ENCODE results near the gene MRPS27. TPM values are rescaled to one million over a fixed set of nuclear protein-coding genes. Genes with fewer than 3 reads are reported as not detected.

Gene MRPS27
- polyA plus RNA-seq, 1 experiment, result 98.3 TPM

GRCh38 chr5:72203251-72203845 lies 116.7 kb downstream of the MRPS27 start:
- Histone ChIP-seq H3K4me3 (ENCODE audit: low read depth, low read length) (no peak overlapping the region), H3K27me3 (ENCODE audit: control insufficient read depth, insufficient read depth, low read length) (no peaks in the 10 kb centered on the region), H3K9me3 (ENCODE audit: control insufficient read depth, insufficient read depth, low read length) (no peaks in the 10 kb centered on the region), H3K27ac (ENCODE audit: low read depth, low read length) (no peak overlapping the region)
- CTCF ChIA-PET, result interaction anchor here (1.0 kb wide), 1 partner anchor 77 kb away, joined by 3 read pairs; no protein-coding TSS in a partner anchor
- POLR2A ChIA-PET, result interaction anchor here (1.2 kb wide), 1 partner anchor 64 kb away, joined by 3 read pairs; no protein-coding TSS in a partner anchor
- TF ChIP-seq CTCF (IDR thresholded peaks at IDR 0.05; ENCODE audit: low read depth, low read length), result no peak
- no peak for DNase-seq (ENCODE audit: low read depth, low spot score)

- H3K9me3 ChIP-seq (ENCODE audit: control insufficient read depth, insufficient read depth, low read length), result no peaks in the 10 kb centered on the region
- no peak overlapping the region for H3K27ac ChIP-seq (ENCODE audit: low read depth, low read length)
- no peak overlapping the region for H3K4me3 ChIP-seq (ENCODE audit: low read depth, low read length)
- no peaks in the 10 kb centered on the region for H3K27me3 ChIP-seq (ENCODE audit: control insufficient read depth, insufficient read depth, low read length)
- ChIA-PET CTCF (interaction anchor here (1.0 kb wide), 2 partner anchors 11 to 78 kb away, joined by 3 read pairs; no protein-coding TSS in a partner anchor), POLR2A (no interaction called here)
- TF ChIP-seq CTCF (IDR thresholded peaks at IDR 0.05; ENCODE audit: low read depth, low read length), result no peak
- no peak for DNase-seq (ENCODE audit: low read depth, low spot score)
Observed at GRCh38 chr5:72202331-72202825, 117.7 kb downstream of the MRPS27 start.

GRCh38 chr5:72199681-72200080 lies 120.4 kb downstream of the MRPS27 start:
- Histone ChIP-seq H3K27ac (ENCODE audit: low read depth, low read length) (no peak overlapping the region), H3K27me3 (ENCODE audit: control insufficient read depth, insufficient read depth, low read length) (no peaks in the 10 kb centered on the region), H3K9me3 (ENCODE audit: control insufficient read depth, insufficient read depth, low read length) (no peaks in the 10 kb centered on the region), H3K4me3 (ENCODE audit: low read depth, low read length) (no peak overlapping the region)
- TF ChIP-seq CTCF (IDR thresholded peaks at IDR 0.05; ENCODE audit: low read depth, low read length), result no peak
- POLR2A ChIA-PET, result no interaction called here
- no peak for DNase-seq (ENCODE audit: low read depth, low spot score)
- CTCF ChIA-PET, result no interaction called here

- Histone ChIP-seq H3K27me3 (ENCODE audit: control insufficient read depth, insufficient read depth, low read length) (no peaks in the 10 kb centered on the region), H3K4me3 (ENCODE audit: low read depth, low read length) (no peak overlapping the region), H3K27ac (ENCODE audit: low read depth, low read length) (no peak overlapping the region), H3K9me3 (ENCODE audit: control insufficient read depth, insufficient read depth, low read length) (no peaks in the 10 kb centered on the region)
- no peak for TF ChIP-seq CTCF (IDR thresholded peaks at IDR 0.05; ENCODE audit: low read depth, low read length)
- POLR2A ChIA-PET, result no interaction called here
- CTCF ChIA-PET, result no interaction called here
- DNase-seq (ENCODE audit: low read depth, low spot score), result no peak
Observed at GRCh38 chr5:72197393-72197792, 122.6 kb downstream of the MRPS27 start.

- no peak overlapping the region for H3K27ac ChIP-seq (ENCODE audit: low read depth, low read length)
- no peak for DNase-seq (ENCODE audit: low read depth, low spot score)
- no peaks in the 10 kb centered on the region for H3K9me3 ChIP-seq (ENCODE audit: control insufficient read depth, insufficient read depth, low read length)
- no peak for TF ChIP-seq CTCF (IDR thresholded peaks at IDR 0.05; ENCODE audit: low read depth, low read length)
- ChIA-PET CTCF (interaction anchor here (0.8 kb wide), 1 partner anchor 21 kb away, joined by 3 read pairs; no protein-coding TSS in a partner anchor), POLR2A (no interaction called here)
- no peak overlapping the region for H3K4me3 ChIP-seq (ENCODE audit: low read depth, low read length)
- H3K27me3 ChIP-seq (ENCODE audit: control insufficient read depth, insufficient read depth, low read length), result no peaks in the 10 kb centered on the region
Observed at GRCh38 chr5:72195581-72195980, 124.5 kb downstream of the MRPS27 start.

Measured in AG04450 (cell line).